A549 (cell line): Measurements from ENCODE around the gene CCDC150.
A peak's percentile ranks its signal among the peaks of the same experiment; 100 is the strongest.

ENCODE experiments used
- BHLHE40 ChIP-seq: IDR thresholded peaks from 2 replicates; pipeline ENCODE4 v1.6.1; 2012; ENCODE audit warnings: low read depth, low read length, inconsistent platforms
- CBX8 ChIP-seq: fragments of 200-600 bp; sonication (generic); IDR thresholded peaks from 2 replicates; pipeline ENCODE4 v1.6.1; 2016
- CEBPB ChIP-seq, 2 experiments: fragments of >200 bp in 1 of 2; sonication (Bioruptor Twin) in 1 of 2; formaldehyde crosslinking in 1 of 2; IDR thresholded peaks; 2 replicates each; pipeline ENCODE4 v1.6.1; 2012 to 2016
- CHD2 ChIP-seq: fragments of 150-350 bp; IDR thresholded peaks from 2 replicates; pipeline ENCODE4 v1.6.1; 2014; ENCODE audit warnings: low read length; ENCODE audit not compliant: partially characterized antibody
- CTCF ChIP-seq: fragments of >200 bp; sonication (Bioruptor Twin); formaldehyde crosslinking; IDR thresholded peaks from 3 replicates; pipeline ENCODE4 v1.5.1; 2016
- POLR2A ChIP-seq: IDR thresholded peaks from 2 replicates; pipeline ENCODE4 v1.6.1; 2012; ENCODE audit warnings: mild to moderate bottlenecking, low read length
- RAD21 ChIP-seq, 2 experiments: fragments of >200 bp in 1 of 2; sonication (Bioruptor Twin) in 1 of 2; formaldehyde crosslinking in 1 of 2; IDR thresholded peaks in 1 of 2; conservative IDR thresholded peaks in 1 of 2; 2 replicates in 1 of 2; 3 replicates in 1 of 2; pipeline ENCODE4 v1.6.1; 2012 to 2018; ENCODE audit warnings: inconsistent platforms in 1 of 2
- REST ChIP-seq: fragments of 200-600 bp; sonication (generic); IDR thresholded peaks from 2 replicates; pipeline ENCODE4 v1.6.1; 2016; ENCODE audit warnings: antibody characterized with exemption, mild to moderate bottlenecking, moderate library complexity
- SMC3 ChIP-seq: fragments of >200 bp; sonication (Bioruptor Twin); formaldehyde crosslinking; IDR thresholded peaks from 3 replicates; pipeline ENCODE4 v1.6.1; 2018; ENCODE audit warnings: inconsistent platforms

- TF ChIP-seq CTCF, result no peak
- TF ChIP-seq CBX8, result no peak
- no peak for TF ChIP-seq REST
- TF ChIP-seq RAD21 (conservative IDR thresholded peaks at IDR 0.05 in 1 of 2, IDR thresholded peaks at IDR 0.05 in 1 of 2), result no peak
- TF ChIP-seq CHD2, result no peak
- TF ChIP-seq BHLHE40, result no peak
- TF ChIP-seq CEBPB (IDR thresholded peaks at IDR 0.05), result peak; percentile 45 to 75; a peak in 3 of 4 replicates
- no peak for TF ChIP-seq POLR2A
- no peak for TF ChIP-seq SMC3
These were observed 57.0 kb downstream of the CCDC150 start for GRCh38 chr2:196696423-196697079.
